Activated naive CD4-positive, alpha-beta T cell treated with anti-CD3 and anti-CD28 coated beads for 36 hours (primary cell): ENCODE data around the gene CCDC86. TPM values are rescaled to one million over a fixed set of nuclear protein-coding genes. Genes with fewer than 3 reads are reported as not detected.

Source experiments
- CTCF ChIA-PET: fragments of 350-600 bp; sonication (Branson Sonifier 250); formaldehyde crosslinking; loops from one replicate; lab custom pipeline; 2021; ENCODE audit warnings: antibody characterized with exemption; lab: Charles Lee
- DNase-seq: peaks from one replicate; pipeline ENCODE4 v3.0.0-alpha.2; 2020
- H3K27ac Mint-ChIP-seq: one replicate; pipeline ENCODE4 v1.8.0; 2021; ENCODE audit warnings: mild to moderate bottlenecking, mixed read lengths
- H3K27me3 Mint-ChIP-seq: one replicate; pipeline ENCODE4 v1.8.0; 2021; ENCODE audit warnings: low read depth, mixed read lengths
- H3K36me3 Mint-ChIP-seq: one replicate; pipeline ENCODE4 v1.8.0; 2021; ENCODE audit warnings: low read depth, mixed read lengths
- H3K4me1 Mint-ChIP-seq: one replicate; pipeline ENCODE4 v1.8.0; 2021; ENCODE audit warnings: low read depth, mixed read lengths
- H3K4me3 Mint-ChIP-seq: one replicate; pipeline ENCODE4 v1.8.0; 2021; ENCODE audit warnings: mild to moderate bottlenecking, moderate library complexity, mixed read lengths
- H3K9me3 Mint-ChIP-seq: one replicate; pipeline ENCODE4 v1.8.0; 2021; ENCODE audit warnings: mixed read lengths
- intact Hi-C: fragments of 100-400 bp; cut with micrococcal nuclease; formaldehyde crosslinking; loops from one replicate; pipeline ENCODE4 v1.15.1; 2023
- total RNA-seq, 2 experiments: library from RNA; stranded (reverse); gene quantifications; one replicate each; pipeline ENCODE4 v1.2.3, GENCODE V29; 2021

Gene CCDC86
- total RNA-seq, 2 experiments from 2014 or later: 38.8 to 41.2 TPM

- DNase-seq: no peak
- H3K27ac Mint-ChIP-seq: no peak overlapping the region
- CTCF ChIA-PET: interaction anchor here (3.4 kb wide), 1 partner anchor 16 kb away, joined by 13 read pairs; no protein-coding TSS in a partner anchor
- peaks cover 26% of the 10 kb centered on the region for H3K4me1 Mint-ChIP-seq
- H3K4me3 Mint-ChIP-seq: no peak overlapping the region
- H3K9me3 Mint-ChIP-seq: no peaks in the 10 kb centered on the region
- peaks cover 52% of the 10 kb centered on the region for H3K36me3 Mint-ChIP-seq
- intact Hi-C loops: loop anchor here (10.0 kb wide), 1 partner anchor 317 kb away; the partner anchor contains the start of gene VPS37C
- H3K27me3 Mint-ChIP-seq: no peaks in the 10 kb centered on the region
Observed at GRCh38 chr11:60847896-60848295, 6.0 kb downstream of the CCDC86 start.

GRCh38 chr11:60848714-60849151 lies 6.8 kb downstream of the CCDC86 start:
- Mint-ChIP-seq H3K27me3 (no peaks in the 10 kb centered on the region), H3K27ac (no peak overlapping the region), H3K9me3 (no peaks in the 10 kb centered on the region), H3K4me3 (no peak overlapping the region), H3K4me1 (peaks cover 20% of the 10 kb centered on the region), H3K36me3 (peaks cover 54% of the 10 kb centered on the region)
- CTCF ChIA-PET: interaction anchor here (0.8 kb wide), 1 partner anchor 11 kb away, joined by 3 read pairs; no protein-coding TSS in a partner anchor
- intact Hi-C loops: loop anchor here (10.0 kb wide), 1 partner anchor 316 kb away; the partner anchor contains the start of gene VPS37C
- DNase-seq: no peak

GRCh38 chr11:60849641-60850520 lies 8.0 kb downstream of the CCDC86 start:
- H3K9me3 Mint-ChIP-seq: no peaks in the 10 kb centered on the region
- no peak for DNase-seq
- peaks cover 9% of the 10 kb centered on the region for H3K4me1 Mint-ChIP-seq
- H3K27me3 Mint-ChIP-seq: no peaks in the 10 kb centered on the region
- intact Hi-C loops: loop anchor here (10.0 kb wide), 1 partner anchor 315 kb away; the partner anchor contains the start of gene VPS37C
- H3K27ac Mint-ChIP-seq: no peak overlapping the region
- CTCF ChIA-PET: interaction anchor here (1.4 kb wide), 1 partner anchor 19 kb away, joined by 3 read pairs; no protein-coding TSS in a partner anchor
- H3K36me3 Mint-ChIP-seq: peaks cover 45% of the 10 kb centered on the region
- no peak overlapping the region for H3K4me3 Mint-ChIP-seq

GRCh38 chr11:60851327-60852104 lies 9.6 kb downstream of the CCDC86 start:
- CTCF ChIA-PET: interaction anchor here (0.9 to 1.4 kb wide), 2 partner anchors 13 to 21 kb away, joined by 3 read pairs; no protein-coding TSS in a partner anchor
- DNase-seq: no peak
- H3K27ac Mint-ChIP-seq: no peak overlapping the region
- H3K4me3 Mint-ChIP-seq: no peak overlapping the region
- H3K27me3 Mint-ChIP-seq: no peaks in the 10 kb centered on the region
- peaks cover 3% of the 10 kb centered on the region for H3K4me1 Mint-ChIP-seq
- intact Hi-C loops: no loop called here
- H3K36me3 Mint-ChIP-seq: peaks cover 38% of the 10 kb centered on the region
- H3K9me3 Mint-ChIP-seq: no peaks in the 10 kb centered on the region

- no peaks in the 10 kb centered on the region for H3K4me1 Mint-ChIP-seq
- no peak overlapping the region for H3K27ac Mint-ChIP-seq
- intact Hi-C loops: no loop called here
- H3K9me3 Mint-ChIP-seq: no peaks in the 10 kb centered on the region
- CTCF ChIA-PET: no interaction called here
- H3K4me3 Mint-ChIP-seq: no peak overlapping the region
- H3K27me3 Mint-ChIP-seq: no peaks in the 10 kb centered on the region
- H3K36me3 Mint-ChIP-seq: peaks cover 38% of the 10 kb centered on the region
- no peak for DNase-seq
Observed at GRCh38 chr11:60852117-60852981, 10.4 kb downstream of the CCDC86 start.

GRCh38 chr11:60852982-60853950 lies 11.4 kb downstream of the CCDC86 start:
- peaks cover under 1% of the 10 kb centered on the region for H3K4me1 Mint-ChIP-seq
- DNase-seq: no peak
- no peak overlapping the region for H3K27ac Mint-ChIP-seq
- intact Hi-C loops: no loop called here
- no peak overlapping the region for H3K4me3 Mint-ChIP-seq
- H3K9me3 Mint-ChIP-seq: no peaks in the 10 kb centered on the region
- H3K27me3 Mint-ChIP-seq: no peaks in the 10 kb centered on the region
- peaks cover 35% of the 10 kb centered on the region for H3K36me3 Mint-ChIP-seq
- CTCF ChIA-PET: no interaction called here

- H3K36me3 Mint-ChIP-seq: peaks cover 28% of the 10 kb centered on the region
Observed at GRCh38 chr11:60854140-60854846, 12.4 kb downstream of the CCDC86 start.

GRCh38 chr11:60854847-60855725 lies 13.2 kb downstream of the CCDC86 start:
- H3K27me3 Mint-ChIP-seq: no peaks in the 10 kb centered on the region
- no peak overlapping the region for H3K4me3 Mint-ChIP-seq
- peaks cover 23% of the 10 kb centered on the region for H3K36me3 Mint-ChIP-seq
- H3K4me1 Mint-ChIP-seq: peaks cover 12% of the 10 kb centered on the region
- no peak for DNase-seq
- CTCF ChIA-PET: interaction anchor here (0.8 to 1.5 kb wide), 2 partner anchors 24 to 531 kb away, joined by 3 read pairs; no protein-coding TSS in a partner anchor
- intact Hi-C loops: no loop called here
- no peak overlapping the region for H3K27ac Mint-ChIP-seq
- no peaks in the 10 kb centered on the region for H3K9me3 Mint-ChIP-seq

More at GRCh38 chr11:60854140-60854846, 12.4 kb downstream of the CCDC86 start:
- CTCF ChIA-PET: no interaction called here
- no peak for DNase-seq
- peaks cover 11% of the 10 kb centered on the region for H3K4me1 Mint-ChIP-seq
- intact Hi-C loops: no loop called here
- no peak overlapping the region for H3K27ac Mint-ChIP-seq
- H3K9me3 Mint-ChIP-seq: no peaks in the 10 kb centered on the region
- H3K27me3 Mint-ChIP-seq: no peaks in the 10 kb centered on the region
- no peak overlapping the region for H3K4me3 Mint-ChIP-seq

- Mint-ChIP-seq H3K36me3 (peaks cover 18% of the 10 kb centered on the region), H3K27me3 (no peaks in the 10 kb centered on the region), H3K9me3 (no peaks in the 10 kb centered on the region), H3K4me3 (no peak within 1 kb of the TSS), H3K27ac (no peak within 1 kb of the TSS), H3K4me1 (peaks cover 12% of the 10 kb centered on the region)
- intact Hi-C loops: no loop called here
- CTCF ChIA-PET: interaction anchor here (0.7 to 1.5 kb wide), 3 partner anchors 25 to 530 kb away, joined by 3 read pairs; no protein-coding TSS in a partner anchor
- no peak for DNase-seq
Observed at GRCh38 chr11:60855726-60856633, 14.1 kb downstream of the CCDC86 start, which contains the start of gene PTGDR2. Gene PTGDR2, minus strand, starts transcription at chr11:60855950. Its CDS starts 2,228 bp downstream, at chr11:60853722.
